Panc1 (cell line): ENCODE results near the gene TEK. TPM values are rescaled to one million over a fixed set of nuclear protein-coding genes. Genes with fewer than 3 reads are reported as not detected.

ENCODE experiments used
- ATAC-seq: fragments of 200-7000 bp; cut with Tn5 transposase; 2 replicates; pipeline ENCODE4 v1.9.1; 2020; ENCODE audit warnings: mild to moderate bottlenecking, moderate library complexity
- BruUV-seq: library from RNA; stranded (reverse); fragments of 400-500 nt; replicated peaks from 2 replicates; lab custom pipeline; 2021; lab: Mats Ljungman, UMichigan
- CTCF ChIA-PET: fragments of 300-600 bp; sonication (Branson Sonifier 250); formaldehyde crosslinking; loops from one replicate; lab custom pipeline; 2022; ENCODE audit warnings: antibody characterized with exemption; lab: Charles Lee
- POLR2A ChIA-PET: fragments of 300-600 bp; sonication (Branson Sonifier 250); formaldehyde crosslinking; loops from one replicate; lab custom pipeline; 2022; ENCODE audit warnings: antibody characterized with exemption; lab: Charles Lee
- DNase-seq: peaks from one replicate; pipeline ENCODE4 v3.0.0-alpha.2; 2010; ENCODE audit warnings: low read depth, low spot score
- H3K27ac ChIP-seq: 2 replicates; pipeline ENCODE4 v1.5.1; 2011; ENCODE audit warnings: mild to moderate bottlenecking, low read length, inconsistent platforms
- H3K27me3 ChIP-seq: fragments of 200-500 bp; sonication (Bioruptor generic); 2 replicates; pipeline ENCODE4 v1.6.0; 2014; ENCODE audit warnings: low read length, inconsistent platforms; ENCODE audit not compliant: control insufficient read depth, insufficient read depth
- H3K36me3 ChIP-seq: fragments of 200-500 bp; sonication (Bioruptor generic); 2 replicates; pipeline ENCODE4 v1.5.1; 2014; ENCODE audit warnings: inconsistent platforms, mild to moderate bottlenecking, low read length, moderate library complexity; ENCODE audit not compliant: control insufficient read depth, insufficient read depth
- H3K4me1 ChIP-seq: 2 replicates; pipeline ENCODE4 v1.5.1; 2011; ENCODE audit warnings: inconsistent platforms, mild to moderate bottlenecking, low read length, moderate library complexity; ENCODE audit not compliant: control insufficient read depth, insufficient read depth
- H3K4me3 ChIP-seq, 2 experiments: 2 replicates each; pipeline ENCODE4 v1.5.1; 2011 to 2012; ENCODE audit warnings: low read depth in 2 of 2, low read length in 2 of 2, mild to moderate bottlenecking in 2 of 2, inconsistent platforms in 1 of 2, moderate library complexity in 1 of 2
- H3K9me3 ChIP-seq: fragments of 200-500 bp; sonication (Bioruptor generic); 2 replicates; pipeline ENCODE4 v1.5.1; 2014; ENCODE audit warnings: low read depth, mild to moderate bottlenecking, inconsistent platforms, low read length, moderate library complexity; ENCODE audit not compliant: control insufficient read depth, insufficient read depth
- CTCF ChIP-seq: fragments of 450-650 bp; IDR thresholded peaks from 2 replicates; pipeline ENCODE4 v1.5.1; 2017; ENCODE audit warnings: mild to moderate bottlenecking
- POLR2AphosphoS5 ChIP-seq: IDR thresholded peaks from 2 replicates; pipeline ENCODE4 v1.6.1; 2012; ENCODE audit warnings: mild to moderate bottlenecking, low read depth, low read length, moderate library complexity
- REST ChIP-seq, 2 experiments: IDR thresholded peaks; 2 replicates each; pipeline ENCODE4 v1.6.1; 2011 to 2012; ENCODE audit warnings: low read depth in 2 of 2, control low read depth in 1 of 2, low read length in 1 of 2, mild to moderate bottlenecking in 1 of 2, moderate library complexity in 1 of 2; ENCODE audit not compliant: insufficient read depth in 1 of 2
- SIN3A ChIP-seq: IDR thresholded peaks from 2 replicates; pipeline ENCODE4 v1.6.1; 2012; ENCODE audit warnings: low read depth, mild to moderate bottlenecking, low read length, moderate library complexity, borderline replicate concordance; ENCODE audit not compliant: insufficient read depth
- TCF7L2 ChIP-seq: IDR thresholded peaks from 2 replicates; pipeline ENCODE4 v1.6.1; 2011; ENCODE audit warnings: mild to moderate bottlenecking, low read depth, low read length, inconsistent platforms
- in situ Hi-C: cut with HindIII; loops from 2 replicates; pipeline ENCODE4 v1.10.0; 2016; ENCODE audit warnings: low sequenced_read_pairs, low pct_unique_long_range_greater_than_20kb
- intact Hi-C: fragments of 100-400 bp; cut with micrococcal nuclease; formaldehyde crosslinking; loops from one replicate; pipeline ENCODE4 v1.10.0; 2022; ENCODE audit not compliant: unreplicated experiment
- total RNA-seq: library from RNA; stranded (reverse); gene quantifications from one replicate; pipeline ENCODE4 v1.2.1, GENCODE V29; 2021; ENCODE audit not compliant: unreplicated experiment

Gene TEK
- total RNA-seq, 1 experiment from 2014 or later, result not detected

GRCh38 chr9:27094640-27095298 is 14.3 kb upstream of the TEK start:
- Histone ChIP-seq H3K9me3 (no peaks in the 10 kb centered on the region), H3K4me3 (no peak overlapping the region), H3K36me3 (no peaks in the 10 kb centered on the region), H3K4me1 (no peaks in the 10 kb centered on the region), H3K27ac (no peak overlapping the region), H3K27me3 (no peaks in the 10 kb centered on the region)
- BruUV-seq, result no TSS peak
- ATAC-seq (no peak), DNase-seq (no peak)
- in situ Hi-C loops, result no loop called here
- intact Hi-C loops, result no loop called here
- CTCF ChIA-PET, result no interaction called here
- TF ChIP-seq REST (IDR thresholded peaks at IDR 0.05; ENCODE audit: insufficient read depth in 1 of 2, low read depth in 2 of 2, low read length in 1 of 2) (no peak), CTCF (no peak), POLR2AphosphoS5 (no peak), SIN3A (no peak), TCF7L2 (no peak)
- POLR2A ChIA-PET, result no interaction called here

GRCh38 chr9:27107241-27107640 is 1.8 kb upstream of the TEK start:
- H3K4me3 ChIP-seq, result no peak overlapping the region
- intact Hi-C loops, result no loop called here
- CTCF ChIA-PET, result no interaction called here
- ATAC-seq (no peak), DNase-seq (no peak)
- no peaks in the 10 kb centered on the region for H3K9me3 ChIP-seq
- no peaks in the 10 kb centered on the region for H3K4me1 ChIP-seq
- no TSS peak for BruUV-seq
- in situ Hi-C loops, result no loop called here
- POLR2A ChIA-PET, result no interaction called here
- no peaks in the 10 kb centered on the region for H3K27me3 ChIP-seq
- TF ChIP-seq TCF7L2, result no peak
- TF ChIP-seq REST (IDR thresholded peaks at IDR 0.05; ENCODE audit: insufficient read depth in 1 of 2, low read depth in 2 of 2, low read length in 1 of 2), result no peak
- TF ChIP-seq POLR2AphosphoS5, result no peak
- TF ChIP-seq SIN3A, result no peak
- TF ChIP-seq CTCF, result no peak
- no peaks in the 10 kb centered on the region for H3K36me3 ChIP-seq
- H3K27ac ChIP-seq, result no peak overlapping the region
